CD4-positive, alpha-beta T cell treated with Interferon alpha-2 for 1 hour (primary cell): Measurements from ENCODE around the gene PLXNA4.
A peak's percentile ranks its signal among the peaks of the same experiment; 100 is the strongest.

Experiments used
- DNase-seq, 2 donors: peaks; one replicate each; pipeline ENCODE4 v3.0.0-alpha.2; 2020 to 2022

The PLXNA4 gene

DNA sequence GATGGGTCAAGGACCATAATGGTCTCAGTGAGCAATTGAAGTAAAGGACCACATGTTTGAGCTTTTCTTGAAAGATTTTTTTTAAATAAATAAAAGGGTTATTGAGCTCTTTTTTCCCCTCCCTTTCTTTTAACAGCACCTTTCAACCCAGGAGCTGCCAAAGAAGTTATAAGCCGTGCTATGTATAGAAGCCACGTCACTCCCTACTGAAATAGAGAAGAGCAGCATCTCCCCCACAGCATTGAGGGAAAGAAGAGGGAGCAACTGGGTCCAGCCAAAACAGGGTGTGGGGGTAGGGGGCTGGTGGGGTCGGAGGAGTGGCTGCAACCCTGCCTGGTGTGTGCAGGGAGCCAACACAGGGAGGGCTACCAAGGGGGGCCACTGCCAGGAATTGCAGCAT lies 227.2 kb downstream of the PLXNA4 start:
- DNase-seq: no peak

DNA sequence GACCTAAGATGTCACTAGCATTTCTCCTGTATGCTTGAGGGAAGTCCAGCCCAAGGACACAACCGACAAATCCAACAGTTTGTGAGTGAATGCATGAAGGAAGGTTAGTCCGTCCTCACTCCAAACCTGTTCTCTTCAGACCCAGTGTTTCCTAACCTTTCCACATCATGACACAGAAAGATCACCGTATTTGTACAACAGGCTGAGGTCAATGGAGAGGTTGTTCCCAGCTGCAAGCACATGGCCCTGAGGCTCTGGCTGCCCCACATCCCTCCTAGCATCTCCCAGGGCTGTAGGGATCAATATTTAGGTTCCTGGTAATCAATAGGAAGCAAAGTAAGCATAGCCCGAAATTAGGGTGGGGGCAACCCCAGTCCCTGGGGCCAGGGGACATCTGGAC lies 227.9 kb downstream of the PLXNA4 start:
- no peak for DNase-seq

DNA sequence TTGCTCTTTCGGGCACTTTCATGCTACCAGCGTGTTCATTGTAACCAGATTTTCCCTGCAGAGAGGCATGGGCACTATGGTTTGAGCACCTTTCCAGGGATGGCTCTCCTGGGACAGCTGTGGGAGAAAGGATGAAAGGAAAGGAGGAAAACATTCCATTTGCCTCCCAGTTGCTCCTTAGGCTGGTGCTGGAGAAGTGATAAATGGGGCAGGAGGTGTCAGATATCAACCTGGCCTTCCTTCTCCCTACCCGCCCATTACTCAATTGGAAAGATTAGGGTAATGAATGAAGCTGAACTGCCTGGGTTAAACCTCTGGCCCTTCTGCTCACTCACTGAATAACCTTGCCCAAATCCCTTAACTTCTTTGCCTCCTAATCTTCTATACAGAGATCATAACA lies 228.4 kb downstream of the PLXNA4 start:
- no peak for DNase-seq

DNA sequence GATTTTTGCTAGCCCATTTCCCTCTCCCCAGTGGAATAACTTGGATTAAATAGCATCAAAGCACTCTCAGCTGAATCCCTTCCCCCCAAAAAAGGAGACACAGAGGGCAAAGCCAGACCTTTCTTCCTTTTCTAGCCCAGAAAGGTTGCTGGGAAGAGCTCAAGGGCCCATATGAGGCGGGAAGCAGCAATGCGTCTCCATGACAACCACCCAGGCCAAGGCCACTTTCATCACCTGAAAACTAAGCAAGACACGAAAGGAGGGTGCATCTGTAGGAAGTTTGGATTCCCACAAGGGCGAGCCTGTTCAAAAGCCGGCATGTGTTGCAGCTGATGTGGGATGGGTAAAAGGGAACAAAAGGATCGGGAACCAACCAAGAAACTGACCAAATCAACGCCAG lies 229.1 kb downstream of the PLXNA4 start:
- DNase-seq: no peak

DNA sequence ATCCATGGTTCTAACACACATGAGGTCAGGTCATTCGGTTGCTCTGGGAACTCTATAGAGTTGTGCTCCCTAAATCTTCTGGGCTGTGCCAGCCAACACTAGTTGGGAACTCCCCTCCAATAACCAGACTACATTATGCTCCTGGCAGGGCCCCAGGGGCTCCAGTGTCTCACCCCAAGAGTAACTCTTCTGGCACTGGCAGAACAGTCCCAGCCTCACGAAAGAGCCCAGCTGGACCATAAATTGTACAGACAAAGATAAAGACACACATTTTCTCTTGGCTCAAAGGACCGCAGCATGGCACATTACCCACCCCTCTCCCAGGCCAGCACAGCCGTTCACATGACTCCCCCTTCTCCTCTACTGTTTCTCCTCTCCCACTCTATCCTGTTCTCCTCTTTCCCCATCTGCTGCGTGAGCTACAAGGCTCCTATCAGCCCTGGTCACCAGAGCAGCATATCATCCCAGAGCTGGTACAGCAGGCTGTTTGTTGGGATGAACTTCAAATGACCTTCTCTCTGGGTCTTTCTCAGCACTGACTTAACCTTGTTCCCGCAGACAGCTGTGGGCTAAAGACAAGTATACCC lies 230.6 kb downstream of the PLXNA4 start:
- no peak for DNase-seq

DNA sequence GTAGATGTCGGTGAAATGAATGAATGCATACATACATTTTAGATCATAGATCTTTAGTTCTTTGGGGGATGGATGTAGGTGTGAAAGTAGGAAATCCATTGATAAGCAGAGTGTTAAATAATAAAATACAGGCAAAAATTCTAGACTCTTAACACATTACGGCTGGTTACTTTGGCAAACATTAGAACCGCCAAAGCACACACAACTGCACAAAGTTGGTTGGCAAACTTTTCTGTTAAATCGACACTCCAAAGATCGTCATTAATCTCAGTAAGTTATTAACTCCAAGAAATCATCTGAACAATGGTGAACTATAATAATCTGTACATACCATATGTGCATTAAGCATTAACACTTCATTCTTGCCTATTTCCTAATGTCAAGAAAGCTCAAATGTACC lies 231.2 kb downstream of the PLXNA4 start:
- DNase-seq: no peak

DNA sequence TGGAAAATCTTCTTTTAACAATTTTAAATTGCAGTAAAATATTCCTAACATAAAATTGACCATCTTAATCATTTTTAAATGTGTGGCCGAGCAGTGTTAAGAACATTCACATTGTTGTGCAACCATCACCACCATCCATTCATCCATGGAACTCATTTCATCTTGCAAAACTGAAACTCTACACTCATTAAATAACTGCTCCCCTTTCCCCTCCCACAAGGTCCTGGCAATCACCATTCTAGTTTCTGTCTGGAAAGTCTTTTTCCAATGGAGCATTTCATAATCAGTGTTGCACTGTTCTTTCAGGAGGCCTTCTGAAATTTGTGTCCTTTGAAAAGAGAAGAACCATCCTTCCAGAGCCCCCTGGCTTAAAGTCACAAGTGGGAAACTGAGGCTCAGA lies 233.1 kb downstream of the PLXNA4 start:
- no peak for DNase-seq

DNA sequence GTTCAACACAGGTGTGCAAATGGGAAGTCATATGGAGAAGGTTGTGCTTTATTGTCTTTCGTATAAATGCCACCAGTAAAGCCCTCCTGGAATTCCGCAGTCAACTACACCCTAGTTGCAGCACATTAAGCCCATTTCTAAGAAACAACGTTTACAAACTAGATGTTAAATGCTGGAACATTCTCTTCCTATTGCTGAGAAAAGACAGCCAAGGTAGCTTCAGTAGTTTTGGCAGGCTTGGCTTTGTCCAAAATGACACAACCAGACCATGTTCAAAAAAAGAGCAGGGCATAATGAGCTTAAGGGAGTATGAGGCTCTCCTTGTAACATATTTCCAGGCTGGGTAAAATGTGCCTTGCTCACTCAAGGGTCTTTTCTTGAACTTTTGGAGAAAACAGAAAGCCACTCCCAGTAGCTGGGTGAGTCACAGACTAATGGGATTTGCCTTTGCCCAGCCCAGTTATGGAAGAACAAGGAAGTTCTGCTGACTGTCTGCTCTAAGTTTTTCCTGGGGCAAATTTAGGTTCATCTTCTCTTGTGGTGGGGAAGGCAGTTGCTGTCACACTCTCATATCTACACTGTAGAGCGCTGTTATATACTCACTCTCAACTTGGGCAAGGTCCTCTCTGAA lies 238.7 kb downstream of the PLXNA4 start:
- no peak for DNase-seq

DNA sequence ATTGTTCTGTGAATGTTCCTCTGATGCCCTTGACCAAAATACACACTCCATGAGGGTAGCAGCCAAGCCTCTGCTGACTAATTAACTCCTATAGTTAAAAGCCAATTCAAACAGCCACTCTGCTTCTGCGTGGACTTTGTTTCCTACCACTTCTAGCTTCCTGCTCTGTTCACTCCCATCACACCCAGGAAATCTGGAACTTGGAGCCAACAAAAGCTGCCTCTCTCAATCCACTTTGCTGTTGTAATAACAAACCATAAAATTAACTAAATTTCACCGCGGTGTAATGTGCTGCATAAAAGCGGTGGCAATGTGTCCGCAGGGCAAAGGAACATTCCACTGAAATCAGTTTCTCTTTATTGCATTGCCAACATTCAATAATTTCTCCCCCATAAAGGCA lies 239.5 kb downstream of the PLXNA4 start:
- no peak for DNase-seq

DNA sequence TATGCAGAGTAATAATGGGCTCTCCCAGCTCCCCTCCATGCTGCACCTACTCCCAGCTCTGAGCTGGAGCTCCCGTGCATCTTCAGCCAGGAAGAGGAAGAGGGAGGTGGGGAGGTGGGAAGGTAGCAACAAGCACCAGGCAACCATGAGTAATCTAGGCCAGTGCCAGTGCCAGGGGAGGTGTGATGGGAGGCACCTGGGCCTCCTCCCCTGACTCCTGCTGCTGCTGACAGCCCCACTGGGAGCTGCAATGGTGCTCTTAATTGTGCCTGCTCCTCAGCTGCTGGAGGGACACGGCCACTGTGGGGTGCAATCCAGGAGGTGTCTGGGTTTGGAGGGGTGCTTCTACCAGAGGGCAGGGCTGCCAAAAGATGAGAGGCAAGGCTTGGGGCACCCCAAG lies 243.0 kb downstream of the PLXNA4 start:
- no peak for DNase-seq

DNA sequence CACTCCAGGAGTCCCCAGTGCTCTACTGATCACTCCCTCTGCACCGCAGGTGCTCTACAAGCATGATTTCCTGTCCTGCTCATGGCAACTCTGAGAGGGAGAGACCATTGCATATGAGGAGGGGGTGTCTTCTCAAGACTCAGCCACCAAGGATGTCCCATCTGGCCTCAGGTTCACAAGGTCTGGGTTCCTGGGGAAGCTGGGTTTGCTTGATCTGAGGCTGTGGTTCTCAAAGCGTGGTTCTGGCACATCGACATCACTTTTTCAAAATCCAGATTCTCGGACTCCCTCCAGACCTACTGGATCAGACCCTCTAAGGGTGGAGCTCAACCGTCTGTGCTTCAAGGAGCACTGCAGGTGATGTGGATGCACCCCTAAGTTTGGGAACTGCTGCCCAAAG lies 247.5 kb downstream of the PLXNA4 start:
- DNase-seq: no peak

DNA sequence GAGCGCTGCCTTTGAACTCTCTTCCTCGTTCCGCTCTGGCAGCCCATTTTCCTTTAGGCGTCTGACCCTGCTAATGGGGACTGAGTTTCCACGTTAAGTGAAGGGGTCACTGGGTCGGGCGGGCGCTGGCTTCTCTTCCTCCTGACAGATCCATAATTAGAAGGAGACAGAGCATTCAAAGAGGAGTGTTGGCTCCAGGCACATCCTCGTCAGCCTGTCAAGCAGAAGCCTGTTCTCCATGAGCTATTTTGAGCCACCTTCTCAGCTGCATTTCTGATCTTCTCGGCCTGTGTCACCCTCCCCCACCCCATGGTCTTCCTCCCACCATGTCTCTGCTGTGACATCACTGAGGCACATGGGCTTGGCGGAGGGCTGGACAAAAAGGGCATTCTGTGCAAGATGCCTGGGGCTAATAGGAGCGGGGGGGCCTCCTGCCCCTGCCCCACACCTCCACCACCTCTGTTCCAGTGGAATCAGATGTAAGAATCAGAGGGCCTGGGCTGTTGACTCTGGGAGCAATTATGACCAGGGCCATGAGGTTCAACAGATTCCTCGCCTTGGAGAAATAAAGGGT lies 248.1 kb downstream of the PLXNA4 start:
- DNase-seq: no peak

DNA sequence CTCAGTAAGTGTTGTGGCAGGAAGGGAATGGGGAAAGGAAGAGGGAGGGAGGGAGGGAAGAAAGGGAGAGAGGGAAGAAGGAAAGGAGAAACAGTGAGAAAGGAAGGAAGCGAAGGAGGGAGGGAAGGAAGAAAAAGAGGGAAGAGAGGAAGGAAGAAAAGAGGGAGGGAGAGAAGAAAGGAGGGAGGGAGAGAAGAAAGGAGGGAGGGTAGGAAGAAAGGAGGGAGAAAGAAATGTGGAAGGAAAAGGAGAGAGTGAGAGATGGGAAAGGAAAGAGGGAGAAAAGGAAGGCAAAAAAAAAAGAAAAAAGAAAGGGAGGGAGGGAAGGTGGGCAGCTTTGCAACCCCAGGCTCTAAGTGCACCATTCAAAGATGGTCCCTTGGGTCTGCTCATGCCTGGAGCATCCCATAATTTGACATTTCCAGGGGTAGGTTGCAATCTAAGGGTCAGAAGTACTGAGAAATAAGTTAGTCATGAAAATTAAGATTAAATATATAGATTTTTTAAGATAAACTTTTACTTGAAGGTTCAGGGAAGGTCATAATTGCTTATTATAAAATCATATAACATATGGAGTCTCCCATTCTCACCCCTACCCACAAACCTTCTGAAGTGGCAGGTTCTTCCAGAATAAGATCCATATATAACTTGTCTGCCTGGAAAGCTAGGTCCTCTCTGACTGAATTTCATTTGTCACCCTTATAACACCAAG lies 249.2 kb downstream of the PLXNA4 start:
- DNase-seq: no peak

DNA sequence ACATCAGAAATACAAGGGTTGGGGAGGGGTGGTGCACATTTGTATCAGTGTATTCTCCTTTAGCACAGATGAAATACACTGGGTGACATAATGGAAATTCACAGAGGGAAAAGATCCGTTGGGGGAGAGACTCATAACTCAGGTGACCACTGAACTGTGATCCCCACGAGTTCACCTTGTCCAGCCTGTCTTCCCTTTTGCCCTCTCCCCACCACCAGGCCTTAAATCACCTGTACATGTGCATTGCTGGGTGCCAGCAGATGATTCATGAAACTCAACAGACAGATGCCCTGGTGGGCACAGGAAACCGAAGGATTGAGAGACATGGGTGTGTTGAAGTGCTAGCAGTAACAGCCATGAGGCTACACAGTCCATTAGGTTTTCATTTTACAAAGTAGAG lies 253.3 kb downstream of the PLXNA4 start:
- no peak for DNase-seq

DNA sequence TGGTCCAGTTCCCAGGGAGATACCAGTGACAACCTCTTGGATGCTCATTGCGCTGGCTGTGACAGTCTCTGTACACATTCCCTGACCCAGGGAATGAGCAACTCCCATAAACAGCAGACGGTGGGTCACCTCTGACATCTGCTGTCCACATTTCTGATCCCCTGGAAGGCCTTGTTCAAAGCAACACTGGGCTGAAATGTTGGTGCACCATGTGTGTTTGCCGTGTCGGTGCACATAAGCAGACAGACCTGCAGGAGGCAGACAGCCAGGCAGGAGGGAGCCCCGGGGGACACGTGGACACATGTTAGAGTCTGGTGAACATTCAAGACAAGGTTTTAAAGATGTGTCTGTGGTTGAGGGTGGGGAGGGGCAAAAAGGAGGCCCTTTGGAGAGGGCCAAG lies 254.9 kb downstream of the PLXNA4 start:
- DNase-seq: no peak

DNA sequence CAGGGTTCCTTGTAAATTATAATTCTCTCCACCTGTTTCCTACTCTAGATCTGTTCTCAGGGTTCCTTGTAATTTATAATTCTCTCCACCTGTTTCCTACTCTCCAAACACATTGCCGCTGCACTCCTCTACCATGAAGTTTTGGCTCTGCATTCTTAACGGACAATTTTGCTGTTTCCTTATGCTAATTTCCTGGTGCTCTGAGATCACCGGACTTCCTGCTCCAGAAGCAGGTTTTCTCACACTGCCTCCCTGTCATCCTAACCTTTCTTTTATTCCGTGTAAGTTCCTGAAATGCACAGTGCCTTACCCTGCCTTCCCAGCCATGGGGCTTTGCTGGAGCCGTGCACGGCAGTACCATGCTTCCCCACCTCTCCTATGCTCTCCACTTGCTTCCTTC lies 256.8 kb downstream of the PLXNA4 start:
- DNase-seq: no peak

DNA sequence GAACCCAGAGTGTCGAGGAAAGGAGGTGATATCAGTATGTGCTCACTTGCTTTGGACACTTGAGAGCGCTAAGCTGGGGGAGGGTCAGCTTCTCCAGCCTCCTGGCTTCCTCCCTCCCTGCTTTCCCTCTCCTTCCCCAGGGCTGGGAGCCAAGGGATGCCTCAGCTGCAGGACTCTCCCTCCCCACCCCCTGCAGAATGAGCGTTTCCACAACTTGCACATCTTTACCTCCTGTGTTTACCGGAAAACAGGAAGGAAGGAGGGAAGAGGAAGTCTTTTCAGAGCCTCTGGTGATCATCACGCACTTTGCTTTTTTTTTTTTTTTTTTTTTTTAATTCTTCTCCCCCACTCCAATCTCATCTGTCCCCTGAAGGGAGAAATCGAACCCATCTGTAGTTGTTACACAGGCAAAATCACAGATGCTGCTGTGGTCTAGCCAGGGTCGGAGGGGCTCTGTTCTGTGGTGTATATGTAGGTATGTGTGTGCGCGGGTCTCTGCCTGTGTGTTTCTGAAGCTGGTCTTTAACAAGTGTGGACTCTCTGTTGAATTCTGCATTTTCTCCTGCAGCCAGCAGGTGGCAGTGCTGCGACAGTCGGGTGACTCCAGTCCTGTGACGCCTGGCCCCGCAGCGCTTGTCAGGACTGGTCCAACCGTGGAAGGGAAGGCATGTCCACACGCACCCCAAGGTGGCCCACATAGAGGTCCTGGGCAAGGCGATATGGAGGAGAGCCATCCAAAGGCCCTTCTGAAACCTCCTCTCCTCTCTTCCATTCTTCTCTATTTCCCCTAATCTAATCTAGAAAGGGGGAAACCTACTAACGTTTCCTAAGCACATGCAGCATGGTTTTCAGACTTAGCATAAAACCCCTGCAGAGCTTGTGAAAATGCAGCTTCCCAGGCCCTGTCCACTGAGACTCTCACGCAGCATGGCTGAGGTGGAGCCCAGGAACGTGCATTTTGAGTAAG lies 257.6 kb downstream of the PLXNA4 start:
- DNase-seq: peak; percentile 73 to 76

DNA sequence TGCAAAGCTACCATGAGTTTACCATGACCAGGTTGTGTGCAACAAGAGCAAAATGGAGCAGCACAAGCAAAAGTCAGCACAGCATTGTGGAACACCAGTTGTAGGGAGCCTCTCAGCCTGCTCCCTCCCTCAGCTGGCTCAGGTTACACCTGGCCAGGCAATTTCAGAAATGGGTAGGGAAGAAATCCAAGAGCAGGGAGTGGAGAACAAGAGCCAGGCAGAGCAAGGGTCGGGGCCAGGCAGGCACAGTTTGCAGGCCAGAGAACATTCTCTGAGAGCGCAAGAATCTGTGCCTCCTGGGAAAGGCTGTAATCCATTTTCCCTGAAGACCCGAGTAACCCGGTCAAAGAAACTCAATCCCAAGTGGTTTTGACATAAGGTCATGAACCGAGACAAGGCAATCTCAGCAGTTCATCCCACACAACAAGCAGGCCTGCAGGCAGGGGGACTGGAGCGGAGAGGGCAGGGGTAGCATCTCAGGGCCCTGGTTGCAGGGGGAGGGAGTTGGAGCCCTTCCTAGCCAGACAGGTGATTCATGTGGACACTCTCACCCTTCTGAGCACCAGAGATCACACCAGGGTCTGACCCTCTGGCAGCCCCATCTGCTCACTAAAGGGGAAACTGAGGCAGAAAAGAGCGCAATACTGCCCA lies 258.4 kb downstream of the PLXNA4 start:
- no peak for DNase-seq

DNA sequence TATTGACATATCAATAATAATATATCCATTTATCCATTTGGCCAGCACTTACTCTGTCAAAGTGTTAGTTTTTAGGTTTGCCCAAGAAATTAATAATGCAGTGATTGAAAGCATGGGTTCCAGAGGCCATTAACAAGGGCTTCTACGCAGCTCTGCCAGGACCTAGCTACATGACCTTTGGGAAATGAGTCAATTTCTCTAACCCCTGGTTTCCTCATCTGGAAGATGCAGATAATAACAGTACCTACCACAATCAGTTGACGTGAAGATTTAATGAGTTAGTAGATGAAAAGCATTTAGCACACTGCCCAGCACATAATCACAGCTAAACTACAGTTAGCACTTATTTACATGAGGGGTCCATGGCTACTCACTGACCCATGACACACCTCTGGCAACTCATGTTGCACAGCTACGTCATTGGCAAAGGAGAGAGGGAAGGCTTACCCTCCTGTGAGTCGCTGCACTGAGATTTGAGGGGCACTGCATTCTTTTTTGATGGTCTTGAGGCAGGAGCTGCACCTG lies 263.7 kb downstream of the PLXNA4 start:
- DNase-seq: no peak

DNA sequence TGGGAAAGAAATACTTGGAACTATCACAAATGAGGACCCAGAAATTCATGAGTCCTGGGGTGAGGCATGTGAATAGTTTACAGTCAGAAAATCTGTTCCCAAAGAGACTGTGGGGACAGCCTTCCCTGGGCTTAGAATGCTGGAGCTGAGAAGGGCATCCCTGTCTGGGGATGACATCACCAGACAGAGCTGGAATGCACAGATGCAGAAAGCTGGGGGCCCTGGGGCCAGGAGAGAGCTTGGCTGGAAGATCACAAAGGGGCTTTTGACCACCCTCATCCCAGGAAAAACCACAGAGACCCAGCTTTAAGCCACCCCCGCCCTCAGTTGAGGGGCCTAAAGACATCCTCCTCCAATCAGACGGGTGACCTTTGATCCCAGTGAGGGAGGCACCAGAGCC lies 264.5 kb downstream of the PLXNA4 start:
- DNase-seq: no peak

DNA sequence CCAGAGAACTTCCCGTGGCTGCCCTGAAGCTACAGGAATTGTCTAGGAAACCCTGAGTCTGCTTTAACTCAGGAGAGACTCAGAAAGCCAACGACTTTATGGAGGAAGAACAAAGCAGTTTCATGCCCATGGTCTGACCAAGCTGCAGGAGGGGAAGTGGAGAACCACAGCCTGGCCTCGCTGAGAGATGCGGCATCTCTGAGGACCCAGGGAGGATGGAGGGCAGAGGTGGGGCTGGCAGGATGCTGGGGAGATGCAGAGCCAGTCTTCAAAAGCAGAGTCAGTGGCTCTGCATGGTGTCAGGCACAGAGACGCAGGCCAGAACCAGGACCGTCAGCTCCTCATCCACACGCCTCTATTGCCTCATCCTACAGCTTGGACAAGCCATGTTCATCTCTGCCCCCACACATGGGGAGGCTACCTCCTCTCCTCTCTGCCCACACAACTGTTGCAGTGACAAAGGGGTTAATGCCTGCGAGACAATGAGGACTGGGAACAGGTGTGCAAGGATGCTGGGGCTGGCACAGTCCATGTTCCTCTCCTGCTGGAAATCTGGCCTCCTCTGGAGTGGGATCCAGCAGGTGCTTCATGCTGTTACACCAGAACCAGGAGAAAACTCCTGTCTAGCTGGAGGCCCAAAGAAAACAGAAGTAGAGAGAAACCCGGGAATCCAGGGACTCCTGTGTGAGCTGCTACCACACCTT lies 267.0 kb downstream of the PLXNA4 start:
- no peak for DNase-seq

DNA sequence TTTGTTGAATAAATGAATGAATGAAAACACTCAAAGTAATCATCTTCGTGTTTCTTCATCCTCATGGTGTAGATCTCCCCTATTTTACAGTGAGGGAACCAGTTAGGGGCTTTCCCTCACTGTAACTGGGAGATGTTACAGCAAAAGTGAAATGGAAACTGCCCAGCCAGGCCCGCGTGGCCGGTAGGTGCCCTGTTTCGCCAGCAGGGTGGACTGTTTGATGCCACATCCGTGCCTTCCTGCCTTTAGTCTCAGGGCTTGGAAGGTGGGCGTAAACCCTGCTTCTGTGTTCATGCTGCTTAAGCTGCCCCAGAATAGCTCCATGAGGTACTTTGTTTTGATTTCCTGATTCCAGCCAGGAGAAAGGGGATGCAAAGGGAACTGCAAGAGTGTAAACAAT lies 268.8 kb downstream of the PLXNA4 start:
- DNase-seq: no peak
